HCT116 (cell line): ENCODE results near the gene NMB.

Source experiments
- CEBPB ChIP-seq: IDR thresholded peaks from 2 replicates; pipeline ENCODE4 v1.6.1; 2012; ENCODE audit warnings: low read depth
- EZH2phosphoT487 ChIP-seq: fragments of 200-600 bp; IDR thresholded peaks from 2 replicates; pipeline ENCODE4 v1.6.1; 2018; ENCODE audit warnings: antibody characterized with exemption, borderline replicate concordance
- POLR2AphosphoS5 ChIP-seq: IDR thresholded peaks from 2 replicates; pipeline ENCODE4 v1.6.1; 2011; ENCODE audit warnings: mild to moderate bottlenecking, low read depth, low read length, moderate library complexity
- REST ChIP-seq: IDR thresholded peaks from 2 replicates; pipeline ENCODE4 v1.6.1; 2012; ENCODE audit warnings: low read depth
- TF ChIP-seq, protein P1 (sequence below), 3 experiments: fragments of 200-600 bp in 1 of 3; sonication (generic) in 1 of 3; IDR thresholded peaks in 2 of 3; conservative IDR thresholded peaks in 1 of 3; 2 replicates each; pipeline ENCODE4 v1.5.1; 2012 to 2017; ENCODE audit warnings: low read depth in 2 of 3, low read length in 2 of 3, antibody characterized with exemption in 1 of 3, borderline replicate concordance in 1 of 3, control low read depth in 1 of 3, mild to moderate bottlenecking in 1 of 3, mixed read lengths in 1 of 3, mixed run types in 1 of 3, moderate library complexity in 1 of 3; ENCODE audit not compliant: insufficient read depth in 1 of 3

GRCh38 chr15:84656972-84657371, 1.0 kb downstream of the NMB start:
- no peak for TF ChIP-seq CEBPB
- TF ChIP-seq, protein P1, sequence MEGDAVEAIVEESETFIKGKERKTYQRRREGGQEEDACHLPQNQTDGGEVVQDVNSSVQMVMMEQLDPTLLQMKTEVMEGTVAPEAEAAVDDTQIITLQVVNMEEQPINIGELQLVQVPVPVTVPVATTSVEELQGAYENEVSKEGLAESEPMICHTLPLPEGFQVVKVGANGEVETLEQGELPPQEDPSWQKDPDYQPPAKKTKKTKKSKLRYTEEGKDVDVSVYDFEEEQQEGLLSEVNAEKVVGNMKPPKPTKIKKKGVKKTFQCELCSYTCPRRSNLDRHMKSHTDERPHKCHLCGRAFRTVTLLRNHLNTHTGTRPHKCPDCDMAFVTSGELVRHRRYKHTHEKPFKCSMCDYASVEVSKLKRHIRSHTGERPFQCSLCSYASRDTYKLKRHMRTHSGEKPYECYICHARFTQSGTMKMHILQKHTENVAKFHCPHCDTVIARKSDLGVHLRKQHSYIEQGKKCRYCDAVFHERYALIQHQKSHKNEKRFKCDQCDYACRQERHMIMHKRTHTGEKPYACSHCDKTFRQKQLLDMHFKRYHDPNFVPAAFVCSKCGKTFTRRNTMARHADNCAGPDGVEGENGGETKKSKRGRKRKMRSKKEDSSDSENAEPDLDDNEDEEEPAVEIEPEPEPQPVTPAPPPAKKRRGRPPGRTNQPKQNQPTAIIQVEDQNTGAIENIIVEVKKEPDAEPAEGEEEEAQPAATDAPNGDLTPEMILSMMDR (IDR thresholded peaks at IDR 0.05 in 2 of 3, conservative IDR thresholded peaks at IDR 0.05 in 1 of 3; ENCODE audit: borderline replicate concordance in 1 of 3, insufficient read depth in 1 of 3, low read depth in 2 of 3, low read length in 2 of 3) = no peak
- no peak for TF ChIP-seq POLR2AphosphoS5
- TF ChIP-seq EZH2phosphoT487 = no peak
- TF ChIP-seq REST = no peak
